ENCODE results near the gene SYK.

DNA sequence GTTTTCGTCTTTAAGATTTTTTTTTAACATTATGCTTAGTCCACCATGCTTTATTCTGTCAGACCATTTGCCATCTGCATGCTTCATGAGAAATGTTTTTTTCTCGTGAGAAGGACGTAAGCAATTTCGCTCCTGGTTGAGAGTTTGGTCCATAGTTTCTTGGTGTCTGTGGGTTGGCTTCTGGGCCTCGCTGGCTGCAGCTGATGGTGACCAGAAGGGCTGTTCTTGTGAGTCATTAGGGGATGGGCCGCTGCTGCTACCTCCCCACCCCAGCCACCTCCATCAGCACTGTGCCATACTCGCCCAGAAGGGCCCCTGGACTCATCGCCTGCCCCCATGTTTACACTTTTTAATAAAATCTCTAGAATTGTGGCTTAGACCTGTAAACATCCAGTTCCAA is 11.4 kb downstream of the SYK start:
- no peak for TF ChIP-seq POLR2AphosphoS5 (IDR thresholded peaks at IDR 0.05; ENCODE audit: low read depth, low read length)
- no peak for TF ChIP-seq TAF1 (IDR thresholded peaks at IDR 0.05; ENCODE audit: low read depth, low read length)
- TF ChIP-seq POLR2A (IDR thresholded peaks at IDR 0.05; ENCODE audit: low read depth, low read length) = no peak
- TF ChIP-seq SPI1 (IDR thresholded peaks at IDR 0.05; ENCODE audit: low read depth, low read length) = no peak
- no peak for TF ChIP-seq PAX5 (IDR thresholded peaks at IDR 0.05; ENCODE audit: insufficient read depth, low read length, severe bottlenecking)

Data from GM12891 (cell line).